Muscle layer of duodenum (tissue), 2 donors: ENCODE data around the gene SUGT1.
A peak's percentile ranks its signal among the peaks of the same experiment; 100 is the strongest.

Experiments
- H3K27ac ChIP-seq: one replicate; pipeline ENCODE4 v1.7.0; 2013; ENCODE audit warnings: mild to moderate bottlenecking, low read length
- H3K27me3 ChIP-seq: one replicate; pipeline ENCODE4 v1.7.0; 2013; ENCODE audit warnings: low read depth, mild to moderate bottlenecking, control low read depth, low read length
- H3K36me3 ChIP-seq, 2 donors: one replicate each; pipeline ENCODE4 v1.7.0; 2013; ENCODE audit warnings: low read length in 2 of 2, control low read depth in 1 of 2, mild to moderate bottlenecking in 1 of 2; ENCODE audit not compliant: insufficient read depth in 2 of 2, control insufficient read depth in 1 of 2
- H3K4me1 ChIP-seq, 2 donors: one replicate each; pipeline ENCODE4 v1.7.0; 2013; ENCODE audit warnings: low read length in 2 of 2, mild to moderate bottlenecking in 2 of 2, control low read depth in 1 of 2, moderate library complexity in 1 of 2; ENCODE audit not compliant: insufficient read depth in 2 of 2, control insufficient read depth in 1 of 2
- H3K4me3 ChIP-seq, 2 donors: one replicate each; pipeline ENCODE4 v1.7.0; 2013; ENCODE audit warnings: low read length in 2 of 2, low read depth in 1 of 2, mild to moderate bottlenecking in 1 of 2
- H3K9me3 ChIP-seq, 2 donors: one replicate each; pipeline ENCODE4 v1.7.0; 2013; ENCODE audit warnings: low read length in 2 of 2, control low read depth in 1 of 2, mild to moderate bottlenecking in 1 of 2; ENCODE audit not compliant: control insufficient read depth in 1 of 2
- donor health status: healthy.

Gene SUGT1

DNA sequence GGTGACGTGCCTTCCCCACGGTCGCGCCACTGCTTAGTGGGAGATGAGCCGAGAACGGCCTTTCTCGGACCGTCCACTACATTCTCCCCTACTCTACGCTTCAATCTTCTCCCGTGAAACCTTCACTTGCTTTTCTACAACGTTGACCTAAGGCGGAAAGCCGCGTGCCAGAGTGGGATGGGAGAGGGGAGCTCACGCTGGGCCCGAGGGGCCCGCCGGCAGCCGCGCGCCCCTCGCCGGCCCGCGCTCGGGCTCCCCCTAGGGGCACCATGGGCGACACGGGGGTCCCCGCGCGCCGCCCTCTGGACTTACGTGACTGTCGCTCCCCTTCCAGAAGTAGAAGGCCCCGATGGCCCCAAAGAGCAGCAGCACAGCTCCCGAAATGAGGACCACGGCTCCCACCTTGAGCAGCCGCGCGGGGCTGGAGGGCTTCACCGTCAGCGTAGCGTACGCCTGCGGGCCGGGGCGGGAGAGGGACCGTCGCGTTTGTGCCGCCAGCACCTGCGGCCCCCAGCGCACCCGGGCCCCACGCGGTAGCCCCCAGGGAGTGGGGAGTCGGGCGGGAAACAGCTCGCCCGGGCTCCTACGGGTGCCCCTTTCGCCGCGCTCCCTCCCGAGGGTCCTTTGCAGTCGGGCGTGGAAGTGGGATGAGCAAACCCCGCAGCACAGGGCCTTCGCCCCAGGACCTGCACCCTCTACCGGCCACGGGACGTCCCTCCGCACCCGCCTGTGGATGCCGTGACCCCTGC is 86.3 kb downstream of the SUGT1 start:
- Histone ChIP-seq H3K4me3 (peak overlapping the region; percentile 16 to 68), H3K9me3 (no peaks in the 10 kb centered on the region), H3K27me3 (peaks cover 29% of the 10 kb centered on the region), H3K36me3 (no peaks in the 10 kb centered on the region), H3K27ac (no peak overlapping the region), H3K4me1 (peaks cover 0 to 16% of the 10 kb centered on the region in 2 donors)

GRCh38 chr13:52739468-52740071 is 86.9 kb downstream of the SUGT1 start, which contains the start of gene CNMD:
Gene CNMD (minus strand): TSS chr13:52739820. CDS start chr13:52739701, 119 bp downstream.
- Histone ChIP-seq H3K4me3 (peak within 1 kb of the TSS; percentile 16 to 68), H3K36me3 (no peaks in the 10 kb centered on the region), H3K9me3 (no peaks in the 10 kb centered on the region), H3K27ac (no peak within 1 kb of the TSS), H3K27me3 (peaks cover 29% of the 10 kb centered on the region), H3K4me1 (peaks cover 0 to 16% of the 10 kb centered on the region in 2 donors)

GRCh38 chr13:52743569-52743968 is 90.9 kb downstream of the SUGT1 start:
- H3K9me3 ChIP-seq = no peaks in the 10 kb centered on the region
- no peak overlapping the region for H3K4me3 ChIP-seq
- H3K27me3 ChIP-seq = peaks cover 24% of the 10 kb centered on the region
- H3K36me3 ChIP-seq = no peaks in the 10 kb centered on the region
- peaks cover 0 to 10% of the 10 kb centered on the region in 2 donors for H3K4me1 ChIP-seq
- no peak overlapping the region for H3K27ac ChIP-seq

DNA sequence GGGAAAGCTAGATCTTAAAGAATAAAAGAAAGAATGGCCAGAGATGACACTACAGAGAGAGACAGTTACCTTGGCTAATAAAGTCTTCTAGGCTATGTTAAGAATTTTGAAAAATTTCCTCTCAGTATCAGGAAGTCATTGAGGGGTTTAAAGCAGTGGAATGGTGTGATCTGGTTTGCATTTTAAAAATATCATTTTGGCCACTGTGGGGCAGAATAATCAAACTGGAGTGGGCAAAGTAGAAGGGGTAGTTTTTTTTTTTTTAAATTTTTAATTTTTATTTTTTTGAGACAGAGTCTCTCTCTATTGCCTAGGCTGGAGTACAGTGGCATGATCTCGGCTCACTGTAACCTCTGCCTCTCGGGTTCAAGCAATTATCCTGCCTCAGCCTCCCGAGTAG is 91.4 kb downstream of the SUGT1 start:
- peaks cover 20% of the 10 kb centered on the region for H3K27me3 ChIP-seq
- peaks cover 0 to 5% of the 10 kb centered on the region in 2 donors for H3K4me1 ChIP-seq
- H3K36me3 ChIP-seq = no peaks in the 10 kb centered on the region
- no peak overlapping the region for H3K27ac ChIP-seq
- H3K4me3 ChIP-seq = no peak overlapping the region
- no peaks in the 10 kb centered on the region for H3K9me3 ChIP-seq

DNA sequence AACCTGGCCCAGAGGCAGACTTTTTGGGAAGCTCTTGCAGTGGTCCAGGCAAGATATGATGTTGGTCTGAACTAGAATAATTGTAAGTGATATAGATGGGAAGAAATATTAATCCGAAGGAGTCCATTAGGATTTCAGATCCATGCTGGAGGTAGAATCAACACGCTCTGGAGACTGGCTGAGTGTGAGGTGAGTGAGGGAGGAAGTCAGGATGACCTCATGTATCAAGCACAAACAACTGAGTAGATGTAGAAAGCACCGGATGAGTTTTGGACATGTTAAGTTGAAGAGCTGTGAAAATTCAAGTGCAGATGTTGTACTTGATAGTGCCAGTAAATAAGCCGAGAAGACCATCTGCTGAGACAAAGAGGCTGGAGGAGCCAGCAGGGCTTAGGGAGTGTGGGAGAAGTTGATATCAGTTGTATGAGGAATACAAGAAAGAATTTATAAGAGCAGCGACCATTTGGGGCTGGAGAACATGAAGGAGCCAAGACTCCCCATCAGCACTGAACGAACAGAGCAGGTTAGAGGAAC is 92.3 kb downstream of the SUGT1 start:
- no peaks in the 10 kb centered on the region for H3K9me3 ChIP-seq
- H3K36me3 ChIP-seq = no peaks in the 10 kb centered on the region
- H3K27ac ChIP-seq = no peak overlapping the region
- peaks cover 12% of the 10 kb centered on the region for H3K27me3 ChIP-seq
- no peak overlapping the region for H3K4me3 ChIP-seq
- no peaks in the 10 kb centered on the region for H3K4me1 ChIP-seq

DNA sequence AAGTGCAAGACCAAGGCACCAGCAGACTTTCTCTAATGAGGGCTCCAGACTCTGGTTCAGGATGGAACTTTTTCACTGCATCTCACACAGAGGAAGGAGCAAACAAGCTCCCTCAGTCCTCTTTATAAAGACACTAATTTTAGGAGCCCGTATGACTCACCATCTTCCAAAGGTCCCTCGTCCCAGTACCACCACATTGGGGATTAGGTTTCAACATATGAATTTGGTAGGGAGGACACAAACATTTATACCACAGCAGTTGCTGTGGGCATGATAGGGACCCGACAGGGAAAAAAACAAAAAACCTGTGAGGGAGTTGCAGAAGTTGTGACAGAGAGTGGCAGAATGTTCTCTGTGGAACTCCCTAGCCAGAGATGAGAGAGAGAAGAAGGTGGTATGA is 93.5 kb downstream of the SUGT1 start:
- Histone ChIP-seq H3K9me3 (no peaks in the 10 kb centered on the region), H3K4me1 (no peaks in the 10 kb centered on the region), H3K4me3 (no peak overlapping the region), H3K27me3 (peaks cover 2% of the 10 kb centered on the region), H3K36me3 (no peaks in the 10 kb centered on the region), H3K27ac (no peak overlapping the region)

DNA sequence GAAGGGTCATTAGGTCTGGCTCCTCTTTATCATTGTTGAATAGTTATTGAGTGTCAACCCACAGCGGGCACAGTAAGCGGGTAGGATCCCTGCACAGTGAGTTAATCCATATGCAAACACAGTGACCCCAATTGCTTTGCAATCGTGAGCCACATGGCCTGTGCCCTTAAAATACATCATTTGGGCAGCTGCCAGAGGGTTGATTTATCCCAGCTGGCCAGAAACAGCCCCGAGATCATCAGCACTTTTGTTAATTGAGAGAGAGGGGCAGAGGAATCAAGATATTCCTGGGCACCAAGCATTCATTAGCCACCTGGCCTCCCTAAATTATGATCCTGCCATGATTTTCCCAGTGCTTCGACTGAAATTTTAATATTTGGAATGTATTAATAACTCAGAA is 96.8 kb downstream of the SUGT1 start:
- no peaks in the 10 kb centered on the region for H3K27me3 ChIP-seq
- H3K4me3 ChIP-seq = no peak overlapping the region
- H3K36me3 ChIP-seq = no peaks in the 10 kb centered on the region

More for the DNA sequence above, 96.8 kb downstream of the SUGT1 start:
- no peak overlapping the region for H3K27ac ChIP-seq
- no peaks in the 10 kb centered on the region for H3K4me1 ChIP-seq
- no peaks in the 10 kb centered on the region for H3K9me3 ChIP-seq
